Keratinocyte (primary cell): ENCODE results near the gene FPR1.

Source experiments
- CTCF ChIP-seq, 3 experiments: IDR thresholded peaks in 1 of 3; conservative IDR thresholded peaks in 1 of 3; optimal IDR thresholded peaks in 1 of 3; 2 replicates in 2 of 3; 3 replicates in 1 of 3; pipeline versions ENCODE3 to v1.5.1; 2011; ENCODE audit warnings: low read length in 3 of 3, mild to moderate bottlenecking in 3 of 3, moderate library complexity in 2 of 3, control low read depth in 1 of 3, inconsistent platforms in 1 of 3; ENCODE audit not compliant: insufficient read depth in 2 of 3; ENCODE audit errors: extremely low read depth in 1 of 3
- EZH2 ChIP-seq: IDR thresholded peaks from one replicate; pipeline ENCODE4 v1.6.1; 2012; ENCODE audit warnings: inconsistent platforms, mild to moderate bottlenecking, low read length, moderate library complexity

- TF ChIP-seq CTCF (optimal IDR thresholded peaks at IDR 0.05 in 1 of 3, IDR thresholded peaks at IDR 0.05 in 1 of 3, conservative IDR thresholded peaks at IDR 0.05 in 1 of 3; ENCODE audit: extremely low read depth in 1 of 3, insufficient read depth in 2 of 3, low read length in 3 of 3): no peak
- no peak for TF ChIP-seq EZH2
These were observed 33.4 kb upstream of the FPR1 start for GRCh38 chr19:51784922-51785690.
